K562 (cell line): ENCODE results near the gene VSIG4. TPM values are rescaled to one million over a fixed set of nuclear protein-coding genes. Genes with fewer than 3 reads are reported as not detected.

Experiments used
- ARID4B ChIP-seq: sonication (generic); formaldehyde crosslinking; IDR thresholded peaks from 2 replicates; pipeline ENCODE4 v1.8.0; 2022; ENCODE audit warnings: mild to moderate bottlenecking, missing genetic modification reagents
- CXXC5 ChIP-seq: fragments of 250-450 bp; sonication (Bioruptor Pico); IDR thresholded peaks from 2 replicates; pipeline ENCODE4 v1.8.0; 2022; ENCODE audit warnings: inconsistent platforms, mild to moderate bottlenecking, moderate library complexity
- ELF4 ChIP-seq: fragments of 450-650 bp; formaldehyde crosslinking; IDR thresholded peaks from 2 replicates; pipeline ENCODE4 v1.4.0; 2022; ENCODE audit warnings: missing genetic modification characterization
- HDAC6 ChIP-seq: IDR thresholded peaks from 2 replicates; pipeline ENCODE4 v1.6.1; 2012; ENCODE audit warnings: low read depth, mild to moderate bottlenecking, control low read depth, inconsistent platforms, low read length, moderate library complexity
- NCOR1 ChIP-seq: fragments of 450-650 bp; IDR thresholded peaks from 2 replicates; pipeline ENCODE4 v1.6.1; 2016; ENCODE audit warnings: mild to moderate bottlenecking, moderate library complexity
- POLR2H ChIP-seq: IDR thresholded peaks from 2 replicates; pipeline ENCODE4 v1.6.1; 2016; ENCODE audit warnings: missing genetic modification characterization, low read depth, mild to moderate bottlenecking, control low read depth, missing compliant biosample characterization, moderate library complexity
- PTRF ChIP-seq: fragments of 450-650 bp; IDR thresholded peaks from 2 replicates; pipeline ENCODE4 v1.6.1; 2016; ENCODE audit warnings: mild to moderate bottlenecking, missing genetic modification characterization, missing compliant biosample characterization
- STAG1 ChIP-seq: sonication (generic); formaldehyde crosslinking; IDR thresholded peaks from 2 replicates; pipeline ENCODE4 v1.5.0; 2020; ENCODE audit warnings: missing genetic modification reagents, borderline replicate concordance
- U2AF1 ChIP-seq: fragments of 200-400 bp; formaldehyde crosslinking; optimal IDR thresholded peaks from 2 replicates; pipeline ENCODE3; 2017; ENCODE audit warnings: mild to moderate bottlenecking, low read depth, low read length, moderate library complexity
- ZNF407 ChIP-seq: fragments of 450-650 bp; IDR thresholded peaks from 2 replicates; pipeline ENCODE4 v1.6.1; 2016; ENCODE audit warnings: low read depth
- ZNF644 ChIP-seq: fragments of 200-800 bp; sonication (Bioruptor generic); IDR thresholded peaks from 2 replicates; pipeline ENCODE4 v1.6.1; 2016; ENCODE audit warnings: low read depth, missing genetic modification characterization, missing compliant biosample characterization
- ZNF766 ChIP-seq: fragments of 200-800 bp; sonication (Bioruptor generic); conservative IDR thresholded peaks from 2 replicates; pipeline ENCODE4 v1.6.1; 2016; ENCODE audit warnings: missing genetic modification characterization, missing compliant biosample characterization
- ZSCAN32 ChIP-seq: fragments of 450-650 bp; formaldehyde crosslinking; IDR thresholded peaks from 2 replicates; pipeline ENCODE4 v1.4.0; 2020; ENCODE audit warnings: mild to moderate bottlenecking, moderate library complexity
- polyA plus RNA-seq, 8 experiments: library from polyadenylated mRNA; depleted of rRNA in 4 of 8; stranded (reverse) in 5 of 8; unstranded in 3 of 8; fragments of >200 nt; fragmentation: Nextera tagmentation in 2 of 8; fragmentation: Illumina TruSeq in 1 of 8; extraction: Ambion mirVana in 2 of 8; extraction: Trizol in 1 of 8; gene quantifications; 2 replicates each; pipeline versions ENCODE4 v1.2.1 to v1.2.3, GENCODE V29; 2011 to 2014; ENCODE audit warnings: inconsistent platforms in 1 of 8, missing spikeins in 1 of 8
- total RNA-seq, 7 experiments: library from RNA; depleted of rRNA in 6 of 7; stranded (reverse); fragments of >200 nt in 6 of 7; fragmentation: Illumina TruSeq in 2 of 7; extraction: Trizol in 2 of 7; gene quantifications; 2 replicates each; pipeline versions ENCODE4 v1.2.1 to v1.2.3, GENCODE V29; 2011 to 2021; ENCODE audit warnings: low replicate concordance in 1 of 7
- TF ChIP-seq, protein P1 (sequence below): fragments of 450-650 bp; IDR thresholded peaks from 2 replicates; pipeline ENCODE4 v1.6.1; 2016

Gene VSIG4
- total and polyA plus RNA-seq, 9 of the 15 experiments (the other 6 are each of a cell fraction or from before 2014, with no cell fraction given) = 0.22 to 1.6 (median 0.46) TPM; not detected in 1

DNA sequence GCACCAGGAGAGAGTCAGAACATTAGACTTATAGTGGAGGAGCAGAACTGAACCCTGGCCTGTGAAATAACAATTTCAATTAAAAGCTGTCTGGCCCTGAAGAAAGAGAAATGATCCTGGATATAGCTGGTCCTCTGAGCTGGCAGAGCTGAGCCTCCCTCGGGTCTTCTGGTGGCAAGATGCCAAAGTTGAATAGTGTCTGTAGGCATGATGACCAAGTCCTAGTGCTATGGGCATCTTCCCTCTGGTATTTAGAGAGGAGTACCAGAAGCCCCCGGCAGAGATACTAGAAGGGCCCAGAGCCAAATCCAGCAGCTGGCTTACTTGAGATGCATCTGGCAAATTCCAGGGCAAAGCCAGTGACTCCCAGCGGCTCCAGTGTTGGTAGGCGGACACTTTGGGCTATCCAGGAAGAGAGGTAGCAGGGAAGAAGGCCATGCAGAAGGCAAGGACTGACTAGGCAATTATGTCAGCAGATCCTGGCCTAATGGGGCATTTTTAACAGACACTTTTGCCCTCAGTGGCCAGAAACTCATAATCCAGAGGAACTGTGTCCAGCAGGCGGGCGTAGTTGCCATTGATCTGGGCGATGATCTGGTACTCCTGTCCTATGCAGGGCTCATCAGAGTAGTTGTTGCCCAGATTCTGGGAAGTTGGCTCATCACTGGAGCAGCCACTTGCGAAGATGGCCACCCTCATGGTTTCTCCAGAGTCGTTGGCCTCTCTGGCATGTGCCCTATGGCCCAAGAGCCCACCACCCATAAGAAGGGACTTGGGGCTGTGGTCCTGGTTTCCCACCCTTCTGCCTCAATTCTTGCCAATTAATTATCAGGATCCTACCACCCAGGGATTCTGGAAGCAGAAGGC lies 17.9 kb downstream of the VSIG4 start (continued):
- TF ChIP-seq ARID4B (CRISPR knock-in tag) (no peak), ZSCAN32 (CRISPR knock-in tag) (peak; percentile 3; the same call in 1 of the 2 replicates), PTRF (tag) (no peak), POLR2H (tag) (no peak), HDAC6 (no peak), ELF4 (CRISPR knock-in tag) (no peak), ZNF644 (tag) (no peak), ZNF407 (no peak), ZNF766 (CRISPR knock-in tag) (no peak), NCOR1 (no peak), STAG1 (CRISPR knock-in tag) (no peak), CXXC5 (CRISPR knock-in tag) (no peak), U2AF1 (no peak)
- TF ChIP-seq, protein P1, sequence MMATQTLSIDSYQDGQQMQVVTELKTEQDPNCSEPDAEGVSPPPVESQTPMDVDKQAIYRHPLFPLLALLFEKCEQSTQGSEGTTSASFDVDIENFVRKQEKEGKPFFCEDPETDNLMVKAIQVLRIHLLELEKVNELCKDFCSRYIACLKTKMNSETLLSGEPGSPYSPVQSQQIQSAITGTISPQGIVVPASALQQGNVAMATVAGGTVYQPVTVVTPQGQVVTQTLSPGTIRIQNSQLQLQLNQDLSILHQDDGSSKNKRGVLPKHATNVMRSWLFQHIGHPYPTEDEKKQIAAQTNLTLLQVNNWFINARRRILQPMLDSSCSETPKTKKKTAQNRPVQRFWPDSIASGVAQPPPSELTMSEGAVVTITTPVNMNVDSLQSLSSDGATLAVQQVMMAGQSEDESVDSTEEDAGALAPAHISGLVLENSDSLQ = no peak
